T-helper 22 cell (primary cell): ENCODE results near the gene NR1D1.

Experiments used
- DNase-seq: peaks from one replicate; pipeline ENCODE4 v3.0.0-alpha.2; 2020; ENCODE audit warnings: low read depth

Gene NR1D1

GRCh38 chr17:40075201-40075941 is 25.0 kb downstream of the NR1D1 start:
- peak; percentile 28 for DNase-seq

DNA sequence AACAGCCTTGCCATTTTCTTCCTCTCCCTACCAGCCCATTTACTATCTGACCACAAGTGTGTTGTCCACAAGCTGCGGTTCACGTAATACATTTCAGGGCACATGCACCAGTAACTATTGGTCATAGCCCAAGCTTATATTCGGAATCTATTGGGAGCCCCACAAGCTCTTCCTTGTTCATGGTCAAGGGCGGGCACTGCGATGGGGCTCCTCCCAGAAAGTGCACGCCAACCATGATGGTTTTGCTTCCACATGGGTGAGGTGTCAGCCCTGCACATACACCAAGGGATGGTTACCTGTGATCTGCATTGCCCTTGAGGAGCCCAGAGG is 25.6 kb downstream of the NR1D1 start:
- DNase-seq = no peak

- DNase-seq = no peak
Measured at GRCh38 chr17:40074175-40074512, 26.2 kb downstream of the NR1D1 start.

- DNase-seq = no peak
Measured at GRCh38 chr17:40073454-40074174, 26.8 kb downstream of the NR1D1 start.

GRCh38 chr17:40072735-40073346 is 27.5 kb downstream of the NR1D1 start:
- no peak for DNase-seq

- no peak for DNase-seq
Measured at GRCh38 chr17:40072040-40072734, 28.2 kb downstream of the NR1D1 start.

DNA sequence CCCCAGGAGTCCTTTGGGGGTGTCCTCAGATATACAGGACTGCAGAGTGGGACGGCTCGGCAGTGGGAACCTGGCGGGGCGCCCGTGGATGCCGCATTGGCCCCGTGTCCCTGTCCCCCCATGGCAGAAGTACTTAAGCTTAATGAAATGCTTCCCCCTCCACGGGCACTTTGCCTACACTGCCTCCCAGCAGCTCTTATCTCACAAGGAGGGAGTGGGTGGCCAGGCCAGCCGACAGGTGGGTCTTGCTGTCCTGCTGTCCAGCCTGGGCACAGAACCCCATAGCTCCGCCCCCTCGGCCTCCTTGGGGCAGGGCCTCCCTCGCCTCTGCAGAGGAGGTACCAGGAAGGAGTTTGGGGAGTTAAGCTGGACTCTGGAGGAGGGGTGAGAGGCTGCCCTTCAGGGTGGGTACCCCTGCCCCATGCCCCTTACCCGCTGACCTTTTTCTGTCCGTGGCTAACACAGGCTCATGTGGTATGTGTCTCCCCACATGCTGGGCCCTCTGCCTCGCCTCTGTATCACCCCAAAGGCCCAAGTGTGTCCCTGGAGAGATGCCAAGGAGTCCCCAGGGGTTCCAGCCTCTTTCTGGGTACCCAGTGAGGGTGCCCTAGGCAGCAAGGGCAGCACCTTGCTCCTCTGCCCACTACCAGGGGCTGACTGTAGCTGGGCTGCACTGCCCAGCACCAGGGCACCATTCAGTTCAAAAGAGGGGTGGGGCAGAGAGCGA is 28.9 kb downstream of the NR1D1 start:
- no peak for DNase-seq

DNA sequence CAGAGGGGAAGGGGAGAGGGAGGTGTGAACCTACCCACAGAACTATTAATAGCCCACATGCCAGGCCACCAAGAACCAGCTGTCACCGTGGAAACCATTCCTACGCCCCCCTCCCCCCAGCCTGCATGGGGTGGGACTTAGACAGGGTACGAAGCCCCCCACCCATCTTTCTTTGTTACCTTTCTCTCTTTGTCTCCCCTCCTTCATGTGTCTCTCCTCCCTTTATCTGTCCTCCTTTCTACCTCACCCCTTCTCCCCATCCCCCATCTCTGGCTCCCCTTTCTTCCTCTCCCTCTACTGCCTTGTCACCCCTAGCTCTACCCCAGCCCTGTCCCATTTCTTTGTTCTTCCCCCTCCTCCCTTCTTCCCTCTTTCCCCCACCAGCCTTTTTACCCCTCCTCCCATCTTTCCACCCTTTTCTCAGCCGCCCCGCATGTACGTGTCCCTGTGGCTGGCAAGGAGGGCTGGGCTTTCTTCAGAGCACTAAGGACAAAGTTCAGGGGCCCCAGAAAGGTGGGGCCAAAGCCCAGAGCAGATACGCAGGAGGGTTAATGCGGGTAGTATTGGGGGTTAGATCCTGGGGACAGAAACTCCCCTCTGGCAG is 29.6 kb downstream of the NR1D1 start:
- DNase-seq = no peak

- peak; percentile 35 for DNase-seq
Measured at GRCh38 chr17:40069751-40070708, 30.4 kb downstream of the NR1D1 start.

- peak; percentile 59 for DNase-seq
Measured at GRCh38 chr17:40068917-40069750, 31.3 kb downstream of the NR1D1 start.

- DNase-seq = no peak
Measured at GRCh38 chr17:40068584-40068916, 31.8 kb downstream of the NR1D1 start.

DNA sequence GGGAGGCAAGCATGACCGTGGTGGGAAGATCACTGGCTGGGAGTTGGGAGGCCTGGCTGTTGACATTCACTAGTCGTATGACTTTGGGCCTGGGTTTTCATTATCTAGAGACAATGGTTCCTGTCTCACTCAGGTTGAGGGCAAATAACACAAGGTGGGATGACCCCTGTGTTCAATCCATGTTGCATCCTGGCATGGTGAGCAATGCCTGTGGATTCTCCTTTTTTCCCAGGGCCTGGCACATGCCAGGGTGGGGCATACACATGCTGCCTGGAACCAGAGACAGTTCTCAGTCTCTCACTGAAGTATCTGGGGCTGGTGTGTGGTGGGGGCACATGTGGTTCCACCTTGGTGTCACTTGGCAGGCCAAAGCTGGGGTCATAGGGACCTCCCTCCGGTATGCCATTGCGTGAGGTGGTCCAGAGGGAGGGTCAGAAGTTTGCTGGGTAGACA is 32.2 kb downstream of the NR1D1 start:
- no peak for DNase-seq

GRCh38 chr17:40067710-40068109 is 32.7 kb downstream of the NR1D1 start:
- DNase-seq = no peak

DNA sequence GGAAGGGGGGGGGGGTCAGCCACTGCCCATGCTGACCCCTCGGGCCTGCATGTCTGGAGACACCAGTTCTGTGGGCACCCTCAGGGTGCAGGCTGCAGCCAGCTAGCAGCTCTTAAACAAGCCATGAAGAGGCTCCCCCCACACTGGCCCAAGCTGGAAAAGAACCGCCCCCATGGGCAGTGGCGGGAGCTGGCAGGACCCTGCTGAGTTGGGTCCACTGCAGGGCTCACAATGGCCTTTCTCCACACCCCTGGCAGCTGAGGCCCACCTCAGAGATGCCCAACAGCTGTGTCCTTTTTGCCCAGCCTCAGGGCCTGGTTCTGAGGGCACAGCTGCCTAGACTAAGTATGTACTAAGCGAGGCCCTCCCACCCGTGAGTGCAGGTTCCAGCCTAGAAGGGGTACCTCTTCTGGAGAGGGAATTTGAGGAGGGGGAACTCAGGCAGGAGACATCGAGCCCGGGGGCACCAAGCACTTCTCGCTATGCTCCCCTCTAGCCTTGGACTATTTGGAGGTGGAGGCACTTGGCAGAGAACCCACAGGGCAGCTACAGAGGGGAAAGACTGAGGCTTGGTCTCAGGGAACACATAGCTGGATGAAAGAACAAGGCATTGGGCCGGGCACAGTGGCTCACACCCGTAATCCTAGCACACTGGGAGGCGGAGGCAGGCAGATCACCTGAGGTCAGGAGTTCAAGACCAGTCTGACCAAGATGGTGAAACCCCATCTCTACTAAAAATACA is 34.4 kb downstream of the NR1D1 start:
- no peak for DNase-seq

- DNase-seq = no peak
Measured at GRCh38 chr17:40064971-40065768, 35.2 kb downstream of the NR1D1 start.

DNA sequence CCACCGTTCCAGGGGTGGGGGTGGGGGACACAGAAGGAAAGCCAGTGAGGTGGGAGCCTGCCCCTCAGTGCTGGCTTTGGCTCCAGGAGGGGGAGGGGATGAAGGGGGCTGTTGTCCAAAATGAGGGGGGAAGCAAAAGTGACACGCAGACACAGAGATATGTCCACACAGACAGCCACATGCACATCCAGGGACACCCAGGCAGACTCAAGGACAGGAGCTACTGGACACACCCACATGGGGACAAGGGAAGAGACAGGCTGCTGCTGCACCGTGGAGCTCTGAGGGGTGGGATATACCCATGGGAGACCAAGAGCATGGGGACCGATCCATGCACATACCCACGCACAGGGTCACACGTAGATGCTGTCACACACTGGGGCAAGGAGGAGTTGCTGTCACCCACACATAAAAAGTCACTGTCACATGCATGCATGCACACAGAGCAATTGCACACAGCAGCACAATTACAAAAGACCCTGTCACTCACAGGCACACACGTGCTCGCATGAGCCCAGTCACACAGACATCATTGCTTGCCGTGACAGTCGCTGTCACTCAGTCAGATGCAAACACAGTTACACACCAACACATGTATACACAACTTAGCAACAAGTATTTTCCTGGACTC is 36.4 kb downstream of the NR1D1 start:
- DNase-seq = no peak

DNA sequence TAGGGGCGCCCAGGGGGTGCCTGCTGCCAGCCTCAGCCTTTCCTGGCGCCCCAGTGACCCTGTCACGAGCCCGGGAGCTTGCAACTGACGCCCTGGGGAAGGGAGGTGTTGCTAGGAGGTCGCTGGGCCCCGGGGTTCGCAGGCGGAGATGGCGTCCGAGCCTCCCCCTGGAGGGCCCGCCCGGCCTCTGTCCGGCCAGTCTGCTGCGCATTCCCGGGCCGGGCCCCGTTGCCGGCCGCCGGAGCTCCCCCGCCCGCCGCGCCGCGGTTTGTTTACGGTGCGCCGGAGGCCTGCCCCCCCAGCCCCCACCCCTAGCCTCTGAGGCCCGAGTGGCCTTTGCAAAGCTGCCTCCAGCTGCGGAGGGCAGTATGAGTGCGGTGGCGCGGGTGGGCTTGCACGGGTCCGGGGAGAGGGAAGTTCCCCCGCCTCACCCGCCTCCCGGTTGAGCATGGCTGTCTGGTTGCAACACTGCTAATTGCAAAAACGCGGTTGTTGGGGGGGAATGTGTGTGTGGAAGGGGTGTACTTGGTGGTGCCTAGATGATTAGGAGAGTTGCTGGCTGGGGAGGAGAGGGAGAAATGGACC is 37.1 kb downstream of the NR1D1 start:
- DNase-seq = peak; percentile 9
